Measurements from ENCODE around the gene WDR33.
"Not testable (repeated sequence)": the region's sequence is repeated elsewhere in the genome, so short reads cannot be mapped to it uniquely, and the experiment has no call there.

- TF ChIP-seq, protein P1, sequence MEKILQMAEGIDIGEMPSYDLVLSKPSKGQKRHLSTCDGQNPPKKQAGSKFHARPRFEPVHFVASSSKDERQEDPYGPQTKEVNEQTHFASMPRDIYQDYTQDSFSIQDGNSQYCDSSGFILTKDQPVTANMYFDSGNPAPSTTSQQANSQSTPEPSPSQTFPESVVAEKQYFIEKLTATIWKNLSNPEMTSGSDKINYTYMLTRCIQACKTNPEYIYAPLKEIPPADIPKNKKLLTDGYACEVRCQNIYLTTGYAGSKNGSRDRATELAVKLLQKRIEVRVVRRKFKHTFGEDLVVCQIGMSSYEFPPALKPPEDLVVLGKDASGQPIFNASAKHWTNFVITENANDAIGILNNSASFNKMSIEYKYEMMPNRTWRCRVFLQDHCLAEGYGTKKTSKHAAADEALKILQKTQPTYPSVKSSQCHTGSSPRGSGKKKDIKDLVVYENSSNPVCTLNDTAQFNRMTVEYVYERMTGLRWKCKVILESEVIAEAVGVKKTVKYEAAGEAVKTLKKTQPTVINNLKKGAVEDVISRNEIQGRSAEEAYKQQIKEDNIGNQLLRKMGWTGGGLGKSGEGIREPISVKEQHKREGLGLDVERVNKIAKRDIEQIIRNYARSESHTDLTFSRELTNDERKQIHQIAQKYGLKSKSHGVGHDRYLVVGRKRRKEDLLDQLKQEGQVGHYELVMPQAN (IDR thresholded peaks at IDR 0.05; ENCODE audit: borderline replicate concordance), result not testable (repeated sequence)
- TF ChIP-seq, protein P2, sequence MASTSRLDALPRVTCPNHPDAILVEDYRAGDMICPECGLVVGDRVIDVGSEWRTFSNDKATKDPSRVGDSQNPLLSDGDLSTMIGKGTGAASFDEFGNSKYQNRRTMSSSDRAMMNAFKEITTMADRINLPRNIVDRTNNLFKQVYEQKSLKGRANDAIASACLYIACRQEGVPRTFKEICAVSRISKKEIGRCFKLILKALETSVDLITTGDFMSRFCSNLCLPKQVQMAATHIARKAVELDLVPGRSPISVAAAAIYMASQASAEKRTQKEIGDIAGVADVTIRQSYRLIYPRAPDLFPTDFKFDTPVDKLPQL (IDR thresholded peaks at IDR 0.05; ENCODE audit: extremely low read depth, insufficient read length), result not testable (repeated sequence)
- not testable (repeated sequence) for TF ChIP-seq CTCF (IDR thresholded peaks at IDR 0.05 in 2 of 3, conservative IDR thresholded peaks at IDR 0.05 in 1 of 3; ENCODE audit: insufficient read depth in 2 of 3, low read depth in 1 of 3, low read length in 3 of 3); KLF16 (IDR thresholded peaks at IDR 0.05); MYNN (IDR thresholded peaks at IDR 0.05); MYNN (CRISPR knock-in tag; IDR thresholded peaks at IDR 0.05); EZH2 (IDR thresholded peaks at IDR 0.05; ENCODE audit: borderline replicate concordance, low read depth, low read length); MYC (IDR thresholded peaks at IDR 0.05; ENCODE audit: low read depth, low read length); MYC (CRISPR knock-in tag; IDR thresholded peaks at IDR 0.05; ENCODE audit: borderline replicate concordance, low read depth); U2AF2 (optimal IDR thresholded peaks at IDR 0.05; ENCODE audit: low read depth, low read length)
These were observed 40.4 kb downstream of the WDR33 start for GRCh38 chr2:127770534-127770933.
